ENCODE results near the gene TET3.

TET3 gene

DNA sequence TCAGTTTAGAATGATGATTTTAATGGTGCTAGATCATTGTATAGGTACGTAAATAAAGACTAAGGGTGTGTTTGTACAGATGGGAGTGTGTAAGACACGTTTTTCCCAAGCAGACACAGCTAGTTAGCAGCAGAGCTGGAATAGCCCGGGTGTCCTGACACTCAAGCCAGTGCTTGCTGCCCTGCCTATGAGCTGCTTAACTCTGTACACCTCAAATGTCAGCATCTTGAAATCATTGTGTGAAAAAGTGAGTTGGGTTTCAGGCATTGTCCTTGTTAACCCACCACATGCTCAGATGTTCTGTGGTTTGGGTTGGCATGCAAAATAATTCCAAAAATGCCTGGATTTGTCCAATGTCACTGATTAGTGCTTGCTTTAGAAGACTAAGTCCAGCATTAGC, 13.0 kb upstream of the TET3 start:
- TF ChIP-seq ZNF274 (IDR thresholded peaks at IDR 0.05; ENCODE audit: low read depth, low read length), result no peak
- H3K4me3 ChIP-seq (ENCODE audit: low read length), result peak overlapping the region; percentile 16; the same call in 1 of the 2 replicates

DNA sequence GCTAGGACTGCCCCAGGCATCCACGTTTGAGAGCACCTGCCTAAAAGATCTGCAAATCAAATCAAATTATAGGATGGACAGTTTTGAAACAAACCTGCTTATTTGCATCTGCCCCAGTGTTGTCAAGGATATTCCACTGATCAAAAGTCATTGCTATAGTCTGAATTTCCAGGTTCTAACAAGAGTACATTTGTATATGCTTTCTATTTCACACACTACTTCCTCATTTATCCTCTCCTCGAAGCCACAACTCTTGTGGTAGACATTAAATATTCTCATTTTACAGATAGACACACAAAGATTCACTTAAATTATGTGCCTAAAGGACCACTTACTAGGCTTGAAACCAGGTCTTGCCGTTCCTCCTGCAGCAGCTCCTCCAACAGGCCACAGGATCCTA, 11.9 kb upstream of the TET3 start:
- H3K4me3 ChIP-seq (ENCODE audit: low read length), result no peak overlapping the region
- no peak for TF ChIP-seq ZNF274 (IDR thresholded peaks at IDR 0.05; ENCODE audit: low read depth, low read length)

- H3K4me3 ChIP-seq (ENCODE audit: low read length), result no peak overlapping the region
- no peak for TF ChIP-seq ZNF274 (IDR thresholded peaks at IDR 0.05; ENCODE audit: low read depth, low read length)
Observed at GRCh38 chr2:73975731-73976130, 9.0 kb upstream of the TET3 start.

- TF ChIP-seq ZNF274 (IDR thresholded peaks at IDR 0.05; ENCODE audit: low read depth, low read length), result no peak
- H3K4me3 ChIP-seq (ENCODE audit: low read length), result no peak overlapping the region
Observed at GRCh38 chr2:73976803-73977202, 7.9 kb upstream of the TET3 start.

DNA sequence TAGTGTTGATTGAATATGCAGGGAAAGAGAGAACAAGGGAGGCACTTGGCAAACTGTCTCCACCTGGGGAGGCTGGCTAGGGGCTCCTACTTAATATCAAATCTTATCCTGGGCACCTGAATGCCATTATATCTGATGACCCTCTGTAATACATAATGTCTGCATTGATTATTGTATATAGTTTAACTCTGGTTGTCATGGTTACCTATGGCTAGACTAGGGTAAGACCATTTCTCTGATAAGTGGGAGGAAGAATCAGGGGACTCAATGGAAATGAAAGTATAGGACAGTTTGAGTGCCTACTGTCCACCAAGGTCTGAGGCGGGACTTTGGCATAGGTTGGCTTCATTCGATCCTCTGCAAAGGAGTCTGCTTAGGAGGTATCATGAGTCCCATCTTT, 7.2 kb upstream of the TET3 start:
- TF ChIP-seq ZNF274 (IDR thresholded peaks at IDR 0.05; ENCODE audit: low read depth, low read length), result no peak
- H3K4me3 ChIP-seq (ENCODE audit: low read length), result no peak overlapping the region

DNA sequence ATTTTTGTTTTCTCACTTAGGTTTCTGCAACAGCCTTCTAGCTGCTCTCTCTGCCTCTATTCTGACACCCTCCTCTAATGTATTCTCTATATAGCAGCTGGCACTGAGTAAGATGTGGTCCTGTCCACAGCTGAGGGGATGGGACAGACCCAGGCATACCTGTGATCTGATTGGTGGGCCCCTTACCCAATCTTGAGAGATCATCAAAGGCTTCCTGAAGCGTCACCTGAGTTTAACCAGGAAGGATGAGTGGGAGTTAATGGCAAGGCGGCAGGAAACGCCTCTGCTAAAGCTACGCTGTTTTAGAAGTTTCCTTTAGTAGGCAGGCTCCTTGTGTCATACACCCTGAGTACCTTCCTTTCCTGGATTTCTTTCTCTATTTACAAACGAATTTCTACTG, 5.7 kb upstream of the TET3 start:
- no peak for TF ChIP-seq ZNF274 (IDR thresholded peaks at IDR 0.05; ENCODE audit: low read depth, low read length)
- H3K4me3 ChIP-seq (ENCODE audit: low read length), result no peak overlapping the region

GRCh38 chr2:73979686-73980085, 5.0 kb upstream of the TET3 start:
- H3K4me3 ChIP-seq (ENCODE audit: low read length), result peak overlapping the region; percentile 15; the same call in 1 of the 2 replicates
- no peak for TF ChIP-seq ZNF274 (IDR thresholded peaks at IDR 0.05; ENCODE audit: low read depth, low read length)

DNA sequence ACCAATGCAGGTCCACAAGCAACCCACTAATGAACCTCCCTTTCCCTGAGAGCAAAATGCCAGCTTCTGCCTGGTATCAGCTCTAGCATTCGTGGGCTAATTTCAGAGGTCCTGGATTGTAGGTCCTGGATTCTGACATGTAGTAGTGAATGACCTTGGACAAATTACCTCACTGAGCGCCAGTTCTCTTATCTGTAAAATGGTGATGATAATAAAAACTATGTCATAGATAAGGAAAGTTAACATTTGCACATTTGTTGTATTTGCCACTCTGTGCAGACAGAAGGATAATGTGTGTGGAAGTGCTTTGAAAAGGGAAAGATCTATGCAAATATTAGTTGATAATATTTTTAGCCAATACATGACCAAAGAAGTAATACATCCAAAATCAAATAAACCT, 4.1 kb upstream of the TET3 start:
- peak overlapping the region; percentile 81 for H3K4me3 ChIP-seq (ENCODE audit: low read length)
- no peak for TF ChIP-seq ZNF274 (IDR thresholded peaks at IDR 0.05; ENCODE audit: low read depth, low read length)

GRCh38 chr2:73981081-73982001, 3.4 kb upstream of the TET3 start:
- H3K4me3 ChIP-seq (ENCODE audit: low read length), result peak overlapping the region; percentile 81
- no peak for TF ChIP-seq ZNF274 (IDR thresholded peaks at IDR 0.05; ENCODE audit: low read depth, low read length)

- no peak for TF ChIP-seq ZNF274 (IDR thresholded peaks at IDR 0.05; ENCODE audit: low read depth, low read length)
- H3K4me3 ChIP-seq (ENCODE audit: low read length), result no peak overlapping the region
Observed at GRCh38 chr2:73982140-73982617, 2.5 kb upstream of the TET3 start.

DNA sequence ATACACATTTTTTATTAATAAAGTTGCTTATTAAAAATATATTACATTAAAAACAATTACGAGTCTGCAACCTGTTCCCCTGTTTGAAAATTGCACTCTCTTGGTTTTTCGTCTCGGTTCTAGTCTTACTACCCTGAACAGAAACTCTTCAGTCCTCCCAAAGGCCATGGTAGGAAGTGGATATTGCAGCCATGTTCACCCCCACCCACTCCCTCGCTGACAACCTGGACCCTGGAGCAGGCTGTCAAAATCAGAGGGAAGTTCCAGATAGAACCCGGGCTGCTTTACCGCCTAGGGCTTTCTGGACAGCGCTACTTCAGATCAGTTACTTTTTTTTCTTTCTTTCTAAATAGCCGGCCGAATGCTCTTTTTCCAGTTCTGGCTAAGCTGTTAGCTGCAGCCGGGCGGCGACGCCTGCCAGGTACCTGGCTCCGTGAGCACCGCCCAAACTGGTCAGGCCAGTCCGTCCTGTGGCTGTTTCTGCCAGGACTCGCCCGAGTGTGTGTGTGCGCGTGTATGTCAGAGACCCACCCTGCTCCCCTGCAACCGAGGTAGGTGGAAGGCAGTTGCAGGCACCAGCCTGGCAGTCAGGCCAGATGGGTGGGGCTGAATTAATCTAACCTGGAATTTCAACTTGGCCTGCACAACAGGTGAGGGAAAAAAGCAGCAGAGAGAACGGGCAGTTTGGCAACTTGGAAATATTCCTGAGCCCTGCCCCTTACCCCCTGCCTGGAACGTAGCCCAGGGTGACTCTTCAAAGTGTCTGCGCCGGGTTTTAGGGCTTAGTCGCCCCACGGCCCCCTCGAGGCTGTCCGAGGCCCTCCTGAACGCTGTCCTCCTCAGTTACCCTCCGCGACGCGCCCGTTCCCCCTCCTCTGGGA, 1.1 kb upstream of the TET3 start:
- H3K4me3 ChIP-seq (ENCODE audit: low read length), result peak overlapping the region; percentile 62; the same call in 1 of the 2 replicates
- no peak for TF ChIP-seq ZNF274 (IDR thresholded peaks at IDR 0.05; ENCODE audit: low read depth, low read length)

GRCh38 chr2:73984922-73985307, 205 bp downstream of the TET3 start:
- TF ChIP-seq ZNF274 (IDR thresholded peaks at IDR 0.05; ENCODE audit: low read depth, low read length), result no peak
- peak overlapping the region; percentile 62; the same call in 1 of the 2 replicates for H3K4me3 ChIP-seq (ENCODE audit: low read length)

DNA sequence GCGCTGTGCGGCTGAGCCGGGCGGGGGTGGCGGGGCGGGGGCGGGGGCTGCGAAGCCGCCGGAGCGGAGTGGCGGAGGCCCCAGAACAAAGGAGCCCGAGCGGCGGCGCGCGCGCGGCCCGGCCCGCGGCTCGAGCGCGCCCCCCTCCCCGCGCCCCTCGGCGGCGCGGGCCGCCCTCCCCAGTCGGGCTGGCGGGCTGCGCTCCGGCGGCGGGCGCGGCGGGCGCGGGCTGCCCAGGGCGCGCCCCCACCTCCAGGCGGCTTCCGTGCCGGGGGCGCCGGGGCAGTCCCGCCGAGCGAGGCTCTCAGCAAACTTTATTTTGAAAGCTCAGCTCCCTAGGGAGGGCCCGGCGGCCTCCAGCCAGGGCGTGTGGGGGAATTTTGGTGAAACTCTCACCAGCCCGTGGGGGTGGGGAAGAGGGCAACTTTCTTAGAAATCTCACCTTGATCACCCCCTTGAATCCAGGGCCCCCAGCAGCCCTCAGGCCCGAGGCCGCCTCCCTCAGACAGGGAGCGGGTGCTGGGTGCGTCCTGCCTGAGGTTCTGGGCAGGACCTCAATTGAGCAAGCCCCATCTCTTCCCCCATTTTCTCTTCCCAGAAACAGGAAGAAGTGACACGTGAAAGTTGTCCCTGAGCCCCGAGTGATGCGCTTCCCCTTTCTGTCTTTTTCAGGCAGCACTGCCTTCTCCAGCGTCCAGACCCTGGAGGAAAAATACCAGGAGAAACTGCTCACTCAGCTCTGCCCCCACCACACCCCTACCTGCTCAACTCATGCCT, 786 bp downstream of the TET3 start:
- no peak for TF ChIP-seq ZNF274 (IDR thresholded peaks at IDR 0.05; ENCODE audit: low read depth, low read length)
- H3K4me3 ChIP-seq (ENCODE audit: low read length), result peak overlapping the region; percentile 52
